ENCODE measurements around the gene SKIC3. TPM values are rescaled to one million over a fixed set of nuclear protein-coding genes. Genes with fewer than 3 reads are reported as not detected.

SKIC3 gene
- total and polyA plus RNA-seq, 2 experiments from 2014 or later = 75.1 to 111 TPM

DNA sequence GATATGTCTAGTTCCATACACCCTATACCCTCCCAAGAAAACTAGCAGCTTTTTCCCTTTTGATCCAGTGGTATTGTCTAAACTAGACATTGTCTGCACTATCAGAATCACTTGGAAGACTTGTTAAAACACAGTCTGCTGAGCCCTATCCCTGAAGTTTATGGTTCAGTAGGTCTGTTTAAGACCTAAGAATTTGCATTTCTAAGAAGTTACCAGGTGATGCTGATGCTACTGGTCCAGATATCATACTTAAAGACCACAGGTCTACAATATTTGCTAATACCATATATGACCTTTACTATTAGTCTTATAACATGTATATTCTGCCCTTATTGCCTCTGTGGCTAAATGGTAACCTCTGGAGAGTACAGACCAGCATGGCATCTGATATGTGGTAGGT lies 23.3 kb downstream of the SKIC3 start (continued):
- TF ChIP-seq, protein P1, sequence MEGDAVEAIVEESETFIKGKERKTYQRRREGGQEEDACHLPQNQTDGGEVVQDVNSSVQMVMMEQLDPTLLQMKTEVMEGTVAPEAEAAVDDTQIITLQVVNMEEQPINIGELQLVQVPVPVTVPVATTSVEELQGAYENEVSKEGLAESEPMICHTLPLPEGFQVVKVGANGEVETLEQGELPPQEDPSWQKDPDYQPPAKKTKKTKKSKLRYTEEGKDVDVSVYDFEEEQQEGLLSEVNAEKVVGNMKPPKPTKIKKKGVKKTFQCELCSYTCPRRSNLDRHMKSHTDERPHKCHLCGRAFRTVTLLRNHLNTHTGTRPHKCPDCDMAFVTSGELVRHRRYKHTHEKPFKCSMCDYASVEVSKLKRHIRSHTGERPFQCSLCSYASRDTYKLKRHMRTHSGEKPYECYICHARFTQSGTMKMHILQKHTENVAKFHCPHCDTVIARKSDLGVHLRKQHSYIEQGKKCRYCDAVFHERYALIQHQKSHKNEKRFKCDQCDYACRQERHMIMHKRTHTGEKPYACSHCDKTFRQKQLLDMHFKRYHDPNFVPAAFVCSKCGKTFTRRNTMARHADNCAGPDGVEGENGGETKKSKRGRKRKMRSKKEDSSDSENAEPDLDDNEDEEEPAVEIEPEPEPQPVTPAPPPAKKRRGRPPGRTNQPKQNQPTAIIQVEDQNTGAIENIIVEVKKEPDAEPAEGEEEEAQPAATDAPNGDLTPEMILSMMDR (conservative IDR thresholded peaks at IDR 0.05; ENCODE audit: low read depth in 2 of 2) = no peak
- no peak for TF ChIP-seq ZNF114 (CRISPR knock-in tag; IDR thresholded peaks at IDR 0.05)
- TF ChIP-seq, protein P2, sequence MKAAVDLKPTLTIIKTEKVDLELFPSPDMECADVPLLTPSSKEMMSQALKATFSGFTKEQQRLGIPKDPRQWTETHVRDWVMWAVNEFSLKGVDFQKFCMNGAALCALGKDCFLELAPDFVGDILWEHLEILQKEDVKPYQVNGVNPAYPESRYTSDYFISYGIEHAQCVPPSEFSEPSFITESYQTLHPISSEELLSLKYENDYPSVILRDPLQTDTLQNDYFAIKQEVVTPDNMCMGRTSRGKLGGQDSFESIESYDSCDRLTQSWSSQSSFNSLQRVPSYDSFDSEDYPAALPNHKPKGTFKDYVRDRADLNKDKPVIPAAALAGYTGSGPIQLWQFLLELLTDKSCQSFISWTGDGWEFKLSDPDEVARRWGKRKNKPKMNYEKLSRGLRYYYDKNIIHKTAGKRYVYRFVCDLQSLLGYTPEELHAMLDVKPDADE (IDR thresholded peaks at IDR 0.05) = no peak

DNA sequence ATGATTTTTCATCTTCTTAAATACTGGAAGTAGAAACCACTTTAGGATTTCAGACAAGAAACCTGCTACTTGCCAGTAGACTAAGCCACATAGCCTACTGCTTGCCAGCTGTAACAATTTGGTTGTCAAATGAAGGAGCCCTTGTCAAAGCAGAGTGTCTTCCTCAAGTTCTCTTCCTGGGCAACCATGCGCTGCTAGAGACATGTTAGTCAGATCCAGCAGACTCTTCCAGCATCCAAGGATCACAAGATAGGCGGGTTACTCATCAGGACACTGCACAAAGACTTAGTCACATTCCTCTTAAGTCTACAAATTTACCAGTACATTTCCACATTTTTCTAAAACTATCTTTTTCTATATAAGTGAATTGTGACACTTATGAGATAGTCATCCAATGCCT lies 24.4 kb downstream of the SKIC3 start:
- Histone ChIP-seq H3K36me3 (ENCODE audit: insufficient read depth) (no peaks in the 10 kb centered on the region), H3K27me3 (ENCODE audit: insufficient read depth) (no peaks in the 10 kb centered on the region), H3K79me2 (replicated peaks; ENCODE audit: insufficient read depth) (no peaks in the 10 kb centered on the region), H3K4me3 (no peak overlapping the region), H3K9me2 (ENCODE audit: insufficient read depth) (no peaks in the 10 kb centered on the region), H3F3A (replicated peaks; ENCODE audit: low read depth) (no peaks in the 10 kb centered on the region), H3K4me2 (no peak overlapping the region), H3K4me1 (ENCODE audit: insufficient read depth) (peaks cover 34% of the 10 kb centered on the region), H4K20me1 (replicated peaks; ENCODE audit: insufficient read depth) (no peaks in the 10 kb centered on the region), H2AFZ (no peak overlapping the region), H3K27ac (ENCODE audit: low read depth) (no peak overlapping the region)
- peak; percentile 13 for DNase-seq (ENCODE audit: low spot score)
- no peak overlapping the region for H3K27ac Mint-ChIP-seq
- no peak for ATAC-seq
- H3K9me3 Mint-ChIP-seq = no peaks in the 10 kb centered on the region
- H3K27me3 Mint-ChIP-seq (ENCODE audit: insufficient read depth, low read depth, poor library complexity) = peaks cover 2% of the 10 kb centered on the region
- H3K4me1 Mint-ChIP-seq = peaks cover 36% of the 10 kb centered on the region
- no peak overlapping the region for H3K4me3 Mint-ChIP-seq
- H3K36me3 Mint-ChIP-seq (ENCODE audit: low read depth) = peaks cover 37% of the 10 kb centered on the region
- no peak for TF ChIP-seq EZH2phosphoT487 (IDR thresholded peaks at IDR 0.05; ENCODE audit: unreplicated experiment)
- TF ChIP-seq, protein P1 (conservative IDR thresholded peaks at IDR 0.05; ENCODE audit: low read depth in 2 of 2) = no peak
- TF ChIP-seq JUNB (IDR thresholded peaks at IDR 0.05; ENCODE audit: unreplicated experiment) = no peak
- TF ChIP-seq NANOG (IDR thresholded peaks at IDR 0.05; ENCODE audit: borderline replicate concordance) = no peak
- TF ChIP-seq, protein P2 (IDR thresholded peaks at IDR 0.05) = no peak
- TF ChIP-seq POLR2AphosphoS5 (IDR thresholded peaks at IDR 0.05; ENCODE audit: low read depth) = no peak
- no peak for TF ChIP-seq STAT1 (IDR thresholded peaks at IDR 0.05; ENCODE audit: unreplicated experiment)
- no peak for TF ChIP-seq ZNF331 (CRISPR knock-in tag; IDR thresholded peaks at IDR 0.05; ENCODE audit: low read depth)
- no peak for TF ChIP-seq EZH2 (IDR thresholded peaks at IDR 0.05; ENCODE audit: low read depth, unreplicated experiment)
- TF ChIP-seq ZNF114 (CRISPR knock-in tag; IDR thresholded peaks at IDR 0.05) = no peak
- no peak for TF ChIP-seq CREB1 (CRISPR knock-in tag; IDR thresholded peaks at IDR 0.05; ENCODE audit: low read depth)
- TF ChIP-seq, protein P3, sequence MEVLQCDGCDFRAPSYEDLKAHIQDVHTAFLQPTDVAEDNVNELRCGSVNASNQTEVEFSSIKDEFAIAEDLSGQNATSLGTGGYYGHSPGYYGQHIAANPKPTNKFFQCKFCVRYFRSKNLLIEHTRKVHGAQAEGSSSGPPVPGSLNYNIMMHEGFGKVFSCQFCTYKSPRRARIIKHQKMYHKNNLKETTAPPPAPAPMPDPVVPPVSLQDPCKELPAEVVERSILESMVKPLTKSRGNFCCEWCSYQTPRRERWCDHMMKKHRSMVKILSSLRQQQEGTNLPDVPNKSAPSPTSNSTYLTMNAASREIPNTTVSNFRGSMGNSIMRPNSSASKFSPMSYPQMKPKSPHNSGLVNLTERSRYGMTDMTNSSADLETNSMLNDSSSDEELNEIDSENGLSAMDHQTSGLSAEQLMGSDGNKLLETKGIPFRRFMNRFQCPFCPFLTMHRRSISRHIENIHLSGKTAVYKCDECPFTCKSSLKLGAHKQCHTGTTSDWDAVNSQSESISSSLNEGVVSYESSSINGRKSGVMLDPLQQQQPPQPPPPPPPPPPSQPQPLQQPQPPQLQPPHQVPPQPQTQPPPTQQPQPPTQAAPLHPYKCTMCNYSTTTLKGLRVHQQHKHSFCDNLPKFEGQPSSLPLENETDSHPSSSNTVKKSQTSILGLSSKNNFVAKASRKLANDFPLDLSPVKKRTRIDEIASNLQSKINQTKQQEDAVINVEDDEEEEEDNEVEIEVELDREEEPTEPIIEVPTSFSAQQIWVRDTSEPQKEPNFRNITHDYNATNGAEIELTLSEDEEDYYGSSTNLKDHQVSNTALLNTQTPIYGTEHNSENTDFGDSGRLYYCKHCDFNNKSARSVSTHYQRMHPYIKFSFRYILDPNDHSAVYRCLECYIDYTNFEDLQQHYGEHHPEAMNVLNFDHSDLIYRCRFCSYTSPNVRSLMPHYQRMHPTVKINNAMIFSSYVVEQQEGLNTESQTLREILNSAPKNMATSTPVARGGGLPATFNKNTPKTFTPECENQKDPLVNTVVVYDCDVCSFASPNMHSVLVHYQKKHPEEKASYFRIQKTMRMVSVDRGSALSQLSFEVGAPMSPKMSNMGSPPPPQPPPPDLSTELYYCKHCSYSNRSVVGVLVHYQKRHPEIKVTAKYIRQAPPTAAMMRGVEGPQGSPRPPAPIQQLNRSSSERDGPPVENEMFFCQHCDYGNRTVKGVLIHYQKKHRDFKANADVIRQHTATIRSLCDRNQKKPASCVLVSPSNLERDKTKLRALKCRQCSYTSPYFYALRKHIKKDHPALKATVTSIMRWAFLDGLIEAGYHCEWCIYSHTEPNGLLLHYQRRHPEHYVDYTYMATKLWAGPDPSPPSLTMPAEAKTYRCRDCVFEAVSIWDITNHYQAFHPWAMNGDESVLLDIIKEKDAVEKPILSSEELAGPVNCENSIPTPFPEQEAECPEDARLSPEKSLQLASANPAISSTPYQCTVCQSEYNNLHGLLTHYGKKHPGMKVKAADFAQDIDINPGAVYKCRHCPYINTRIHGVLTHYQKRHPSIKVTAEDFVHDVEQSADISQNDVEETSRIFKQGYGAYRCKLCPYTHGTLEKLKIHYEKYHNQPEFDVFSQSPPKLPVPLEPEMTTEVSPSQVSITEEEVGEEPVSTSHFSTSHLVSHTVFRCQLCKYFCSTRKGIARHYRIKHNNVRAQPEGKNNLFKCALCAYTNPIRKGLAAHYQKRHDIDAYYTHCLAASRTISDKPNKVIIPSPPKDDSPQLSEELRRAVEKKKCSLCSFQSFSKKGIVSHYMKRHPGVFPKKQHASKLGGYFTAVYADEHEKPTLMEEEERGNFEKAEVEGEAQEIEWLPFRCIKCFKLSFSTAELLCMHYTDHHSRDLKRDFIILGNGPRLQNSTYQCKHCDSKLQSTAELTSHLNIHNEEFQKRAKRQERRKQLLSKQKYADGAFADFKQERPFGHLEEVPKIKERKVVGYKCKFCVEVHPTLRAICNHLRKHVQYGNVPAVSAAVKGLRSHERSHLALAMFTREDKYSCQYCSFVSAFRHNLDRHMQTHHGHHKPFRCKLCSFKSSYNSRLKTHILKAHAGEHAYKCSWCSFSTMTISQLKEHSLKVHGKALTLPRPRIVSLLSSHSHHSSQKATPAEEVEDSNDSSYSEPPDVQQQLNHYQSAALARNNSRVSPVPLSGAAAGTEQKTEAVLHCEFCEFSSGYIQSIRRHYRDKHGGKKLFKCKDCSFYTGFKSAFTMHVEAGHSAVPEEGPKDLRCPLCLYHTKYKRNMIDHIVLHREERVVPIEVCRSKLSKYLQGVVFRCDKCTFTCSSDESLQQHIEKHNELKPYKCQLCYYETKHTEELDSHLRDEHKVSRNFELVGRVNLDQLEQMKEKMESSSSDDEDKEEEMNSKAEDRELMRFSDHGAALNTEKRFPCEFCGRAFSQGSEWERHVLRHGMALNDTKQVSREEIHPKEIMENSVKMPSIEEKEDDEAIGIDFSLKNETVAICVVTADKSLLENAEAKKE (CRISPR knock-in tag; IDR thresholded peaks at IDR 0.05) = no peak

Measured in GM23338 (cell line).